HepG2 (cell line): ENCODE measurements around the gene C9orf43. TPM values are rescaled to one million over a fixed set of nuclear protein-coding genes. Genes with fewer than 3 reads are reported as not detected.

ENCODE experiments used
- ARNT2 ChIP-seq: sonication (generic); formaldehyde crosslinking; IDR thresholded peaks from 2 replicates; pipeline ENCODE4 v1.8.0; 2022; ENCODE audit warnings: mild to moderate bottlenecking, low read depth, missing genetic modification reagents, moderate library complexity
- DRAP1 ChIP-seq: IDR thresholded peaks from 2 replicates; pipeline ENCODE4 v1.6.1; 2016; ENCODE audit warnings: missing genetic modification reagents, missing compliant biosample characterization
- ERF ChIP-seq: IDR thresholded peaks from 2 replicates; pipeline ENCODE4 v1.6.1; 2018; ENCODE audit warnings: missing biosample characterization, missing genetic modification reagents
- FOSL1 ChIP-seq: sonication (generic); formaldehyde crosslinking; IDR thresholded peaks from 2 replicates; pipeline ENCODE4 v1.9.0; 2021; ENCODE audit warnings: missing genetic modification reagents, borderline replicate concordance
- HNRNPLL ChIP-seq: fragments of 200-400 bp; formaldehyde crosslinking; IDR thresholded peaks from 2 replicates; pipeline ENCODE4 v1.6.1; 2017; ENCODE audit warnings: mild to moderate bottlenecking, low read depth, low read length; ENCODE audit not compliant: poor library complexity, severe bottlenecking
- MED8 ChIP-seq: sonication (generic); formaldehyde crosslinking; IDR thresholded peaks from 2 replicates; pipeline ENCODE4 v1.8.1; 2023; ENCODE audit warnings: mild to moderate bottlenecking, missing genetic modification reagents; ENCODE audit not compliant: insufficient replicate concordance
- MIER2 ChIP-seq: IDR thresholded peaks from 2 replicates; pipeline ENCODE4 v1.6.1; 2016; ENCODE audit warnings: missing biosample characterization, missing genetic modification reagents
- NR0B2 ChIP-seq: sonication (generic); formaldehyde crosslinking; IDR thresholded peaks from 2 replicates; pipeline ENCODE4 v1.4.0; 2020; ENCODE audit warnings: mild to moderate bottlenecking, missing genetic modification reagents
- POGK ChIP-seq: sonication (generic); formaldehyde crosslinking; conservative IDR thresholded peaks from 2 replicates; pipeline ENCODE4 v1.8.0; 2022; ENCODE audit warnings: mild to moderate bottlenecking, moderate library complexity, missing genetic modification reagents
- RBFOX2 ChIP-seq: fragments of 200-400 bp; formaldehyde crosslinking; IDR thresholded peaks from 2 replicates; pipeline ENCODE4 v1.6.1; 2017; ENCODE audit warnings: low read depth, mild to moderate bottlenecking, low read length
- RORA ChIP-seq: sonication (generic); formaldehyde crosslinking; IDR thresholded peaks from 2 replicates; pipeline ENCODE4 v1.5.0; 2020; ENCODE audit warnings: mild to moderate bottlenecking, missing genetic modification reagents, moderate library complexity
- SALL1 ChIP-seq: sonication (generic); formaldehyde crosslinking; IDR thresholded peaks from 2 replicates; pipeline ENCODE4 v1.8.0; 2022; ENCODE audit warnings: mild to moderate bottlenecking, missing genetic modification reagents
- SCMH1 ChIP-seq: sonication (generic); formaldehyde crosslinking; IDR thresholded peaks from 2 replicates; pipeline ENCODE4 v1.9.0; 2021; ENCODE audit warnings: missing genetic modification reagents, mild to moderate bottlenecking, borderline replicate concordance
- THAP8 ChIP-seq: sonication (generic); formaldehyde crosslinking; IDR thresholded peaks from 2 replicates; pipeline ENCODE4 v1.5.1; 2020; ENCODE audit warnings: missing genetic modification reagents, mild to moderate bottlenecking, borderline replicate concordance
- TIGD3 ChIP-seq: sonication (generic); formaldehyde crosslinking; IDR thresholded peaks from 2 replicates; pipeline ENCODE4 v1.5.1; 2020; ENCODE audit warnings: mild to moderate bottlenecking, missing genetic modification reagents, borderline replicate concordance
- TSC22D2 ChIP-seq: sonication (generic); formaldehyde crosslinking; IDR thresholded peaks from 2 replicates; pipeline ENCODE4 v1.5.1; 2020; ENCODE audit warnings: missing genetic modification reagents, mild to moderate bottlenecking, borderline replicate concordance
- YEATS2 ChIP-seq: sonication (generic); formaldehyde crosslinking; IDR thresholded peaks from 2 replicates; pipeline ENCODE4 v1.4.0; 2020; ENCODE audit warnings: missing genetic modification reagents, borderline replicate concordance
- ZIK1 ChIP-seq: sonication (generic); formaldehyde crosslinking; IDR thresholded peaks from 2 replicates; pipeline ENCODE4 v1.5.0; 2020; ENCODE audit warnings: mild to moderate bottlenecking, low read depth, missing genetic modification reagents, borderline replicate concordance
- ZNF546 ChIP-seq: sonication (generic); formaldehyde crosslinking; conservative IDR thresholded peaks from 2 replicates; pipeline ENCODE4 v1.8.1; 2023; ENCODE audit warnings: mild to moderate bottlenecking, missing genetic modification reagents
- ZNF749 ChIP-seq: sonication (generic); formaldehyde crosslinking; IDR thresholded peaks from 2 replicates; pipeline ENCODE4 v1.8.0; 2022; ENCODE audit warnings: mild to moderate bottlenecking, missing genetic modification reagents, moderate library complexity, borderline replicate concordance
- ZNF75D ChIP-seq: sonication (generic); formaldehyde crosslinking; IDR thresholded peaks from 2 replicates; pipeline ENCODE4 v1.8.1; 2023; ENCODE audit warnings: missing genetic modification reagents, mild to moderate bottlenecking, borderline replicate concordance
- ZNF776 ChIP-seq: sonication (generic); formaldehyde crosslinking; IDR thresholded peaks from 2 replicates; pipeline ENCODE4 v1.4.0; 2020; ENCODE audit warnings: mild to moderate bottlenecking, missing genetic modification reagents
- ZNF891 ChIP-seq: sonication (generic); formaldehyde crosslinking; IDR thresholded peaks from 2 replicates; pipeline ENCODE4 v1.5.0; 2020; ENCODE audit warnings: mild to moderate bottlenecking, missing genetic modification reagents
- polyA plus RNA-seq, 8 experiments: library from polyadenylated mRNA; depleted of rRNA in 3 of 8; stranded (reverse) in 7 of 8; unstranded in 1 of 8; fragments of >200 nt; fragmentation: Illumina TruSeq in 4 of 8; extraction: Trizol in 4 of 8; gene quantifications; 2 replicates each; pipeline versions ENCODE4 v1.2.1 to v1.2.3, GENCODE V29; 2011 to 2016; ENCODE audit warnings: low read depth in 4 of 8, missing spikeins in 1 of 8, mixed read lengths in 1 of 8; ENCODE audit not compliant: insufficient read depth in 1 of 8
- total RNA-seq, 5 experiments: library from RNA; depleted of rRNA; stranded (reverse); fragments of >200 nt; fragmentation: Illumina TruSeq; extraction: Trizol; gene quantifications; 2 replicates each; pipeline ENCODE4 v1.2.3, GENCODE V29; 2016; ENCODE audit warnings: low read depth in 1 of 5

C9orf43 gene
- total and polyA plus RNA-seq, 2 of the 13 experiments (the other 11 are each of a cell fraction or from before 2014, with no cell fraction given), result 0.24 to 0.31 TPM

GRCh38 chr9:113376634-113377567 lies 33.6 kb upstream of the C9orf43 start, which contains the start of gene HDHD3 (continued):
- TF ChIP-seq FOSL1 (no peak), YEATS2 (CRISPR knock-in tag) (peak; percentile 59; the same call in 1 of the 2 replicates), MED8 (CRISPR knock-in tag) (no peak), MIER2 (CRISPR knock-in tag) (no peak), ZNF891 (peak; percentile 60; the same call in 1 of the 2 replicates), SALL1 (peak; percentile 35), NR0B2 (peak; percentile 80), RORA (no peak), SCMH1 (CRISPR knock-in tag) (no peak), DRAP1 (CRISPR knock-in tag) (peak; percentile 76), ARNT2 (CRISPR knock-in tag) (peak; percentile 51; the same call in 1 of the 2 replicates), THAP8 (CRISPR knock-in tag) (0 out of 2 replicates have a peak, but pooled peaks have one; percentile 74), RBFOX2 (peak; percentile 89), ZNF546 (CRISPR knock-in tag) (peak; percentile 79; the same call in 1 of the 2 replicates), ZNF75D (CRISPR knock-in tag) (no peak), ZNF776 (CRISPR knock-in tag) (peak; percentile 32; the same call in 1 of the 2 replicates), HNRNPLL (peak; percentile 87), TIGD3 (peak; percentile 74; the same call in 1 of the 2 replicates), TSC22D2 (peak; percentile 83; the same call in 1 of the 2 replicates), ZNF749 (CRISPR knock-in tag) (no peak), ZIK1 (CRISPR knock-in tag) (peak; percentile 68; the same call in 1 of the 2 replicates), POGK (peak; percentile 38; the same call in 1 of the 2 replicates), ERF (CRISPR knock-in tag) (peak; percentile 82)
